HG03457 (cell line): Measurements from ENCODE around the gene TESK1.
"Not testable (repeated sequence)": the region's sequence is repeated elsewhere in the genome, so short reads cannot be mapped to it uniquely, and the experiment has no call there.

Source experiments
- ATAC-seq: cut with Tn5 transposase; IDR thresholded peaks from one replicate; pipeline ENCODE4 v1.9.1; 2021; ENCODE audit warnings: moderate number of reproducible peaks; ENCODE audit not compliant: unreplicated experiment

Gene TESK1

DNA sequence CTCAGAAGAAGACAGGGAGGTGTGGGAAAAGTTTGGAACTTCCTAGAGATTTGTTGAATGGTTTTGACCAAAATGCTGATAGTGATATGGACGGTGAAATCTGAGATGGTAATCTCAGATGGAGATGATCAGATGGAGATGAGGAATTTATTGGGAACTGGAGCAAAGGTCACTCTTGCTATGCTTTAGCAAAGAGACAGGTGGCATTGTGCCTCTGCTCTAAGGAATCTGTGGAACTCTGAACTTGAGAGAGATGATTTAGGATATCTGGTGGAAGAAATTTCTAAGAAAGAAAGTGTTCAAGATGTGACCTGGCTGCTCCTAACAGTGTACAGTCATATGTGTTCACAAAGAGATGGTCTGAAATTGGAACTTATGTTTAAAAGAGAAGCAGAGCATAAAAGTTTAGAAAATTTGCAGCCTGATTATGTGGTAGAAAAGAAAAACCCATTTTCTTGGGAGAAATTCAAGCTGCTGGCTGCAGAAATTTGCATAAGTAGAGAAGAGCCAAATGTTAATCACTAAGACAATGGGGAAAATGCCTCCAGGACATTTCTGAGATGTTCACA lies 25.3 kb upstream of the TESK1 start:
- ATAC-seq, result not testable (repeated sequence)

DNA sequence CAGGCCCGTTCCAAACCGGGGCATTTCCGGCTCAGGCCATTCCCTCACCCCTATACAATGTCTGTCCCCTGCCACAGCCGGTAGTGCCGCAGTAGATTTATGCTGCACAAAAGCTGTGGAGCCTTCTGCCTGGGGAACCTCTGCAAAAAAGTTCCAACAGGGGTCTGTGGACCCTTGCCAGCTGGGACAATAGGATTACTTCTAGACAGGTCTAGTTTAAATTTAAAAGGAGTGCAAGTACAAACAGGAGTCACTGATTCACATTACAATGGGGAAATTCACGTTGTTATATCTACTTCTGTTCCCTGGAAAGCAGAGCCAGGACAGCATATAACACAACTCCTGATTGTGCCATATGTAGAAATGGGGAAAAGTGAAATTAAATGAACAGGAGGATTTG lies 21.5 kb upstream of the TESK1 start:
- ATAC-seq, result not testable (repeated sequence)

DNA sequence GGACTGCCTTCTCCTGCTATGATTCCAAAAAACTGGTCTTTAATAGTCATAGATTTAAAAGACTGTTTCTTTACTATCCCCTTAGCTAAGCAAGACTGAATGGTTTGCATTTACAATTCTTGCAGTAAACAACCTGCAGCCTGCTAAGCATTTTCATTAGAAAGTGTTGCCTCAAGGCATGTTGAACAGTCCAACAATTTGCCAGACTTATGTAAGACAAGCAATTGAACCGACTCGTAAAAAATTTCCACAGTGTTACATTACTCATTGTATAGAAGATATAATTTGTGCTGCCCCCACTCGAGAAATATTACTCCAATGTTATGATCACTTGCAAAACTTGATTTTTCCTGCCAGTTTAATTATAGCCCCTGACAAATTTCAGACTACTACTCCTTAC lies 20.4 kb upstream of the TESK1 start:
- ATAC-seq, result not testable (repeated sequence)

DNA sequence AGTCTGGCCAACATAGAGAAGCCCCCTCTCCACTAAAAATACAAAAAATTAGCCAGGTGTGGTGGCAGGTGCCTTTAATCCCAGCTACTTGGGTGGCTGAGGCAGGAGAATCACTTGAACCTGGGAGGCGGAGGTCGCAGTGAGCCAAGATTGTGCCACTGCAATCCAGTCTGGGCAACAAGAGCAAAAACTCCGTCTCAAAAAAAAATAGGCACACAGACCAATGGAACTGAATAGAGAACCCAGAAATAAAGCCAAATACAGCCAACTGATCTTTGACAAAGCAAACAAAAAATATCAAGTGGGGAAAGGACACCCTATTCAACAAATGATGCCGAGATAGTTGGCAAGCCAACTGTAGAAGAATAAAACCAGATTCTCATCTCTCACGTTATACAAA lies 16.6 kb upstream of the TESK1 start:
- not testable (repeated sequence) for ATAC-seq

DNA sequence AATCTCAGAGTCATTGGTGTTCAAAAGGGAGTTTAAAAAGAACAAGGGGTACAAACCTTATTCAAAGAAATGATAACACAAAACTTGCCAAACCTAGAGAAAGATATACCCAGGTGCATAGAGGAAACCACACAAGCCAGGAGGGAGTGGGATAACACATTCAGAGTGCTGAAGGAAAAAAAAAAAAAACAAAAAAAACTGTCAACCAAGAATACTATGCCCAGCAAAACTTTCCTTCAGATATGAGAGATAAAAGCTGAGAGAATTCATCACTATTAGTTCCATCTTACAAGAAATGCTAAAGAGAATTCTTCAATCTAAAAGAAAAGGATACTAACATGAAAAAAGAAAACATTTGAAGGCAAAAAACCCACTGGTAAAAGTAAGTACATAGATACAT lies 11.5 kb upstream of the TESK1 start:
- no peak for ATAC-seq

DNA sequence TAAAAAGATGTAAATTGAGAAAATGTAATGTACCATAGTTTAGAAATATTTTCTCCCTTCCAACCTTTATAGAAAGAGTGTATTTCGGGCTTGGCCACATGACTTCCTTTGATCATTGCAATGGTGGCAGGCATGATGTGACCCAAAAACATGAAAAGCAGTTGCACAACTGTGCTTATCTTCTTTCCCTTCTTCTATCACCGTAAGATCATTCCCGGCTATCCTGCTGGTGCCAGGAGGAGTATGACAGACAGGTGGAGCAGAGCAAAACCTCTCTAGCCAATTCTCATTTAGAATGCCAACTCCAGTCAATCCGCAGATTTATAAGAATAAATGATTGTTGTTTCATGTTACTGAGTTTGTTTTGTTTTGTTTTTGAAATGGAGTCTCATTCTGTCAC lies 10.6 kb upstream of the TESK1 start:
- no peak for ATAC-seq

DNA sequence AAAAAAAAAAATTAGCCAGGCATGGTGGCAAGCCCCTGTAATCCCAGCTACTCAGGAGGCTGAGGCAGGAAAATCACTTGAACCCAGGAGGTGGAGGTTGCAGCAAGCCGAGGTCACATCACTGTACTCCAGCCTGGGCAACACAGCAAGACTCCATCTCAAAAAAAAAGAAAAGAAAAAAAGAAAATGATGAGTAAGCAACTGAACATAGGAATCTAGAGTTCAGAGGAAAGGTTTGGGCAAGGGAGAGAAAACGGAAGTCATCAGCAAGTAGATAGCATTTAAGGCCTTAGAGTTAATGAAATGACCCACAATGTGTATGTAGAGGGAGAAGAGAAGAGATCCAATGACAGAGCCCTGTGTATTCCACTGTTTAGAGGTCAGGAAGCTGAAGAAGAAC lies 8.2 kb upstream of the TESK1 start:
- not testable (repeated sequence) for ATAC-seq

DNA sequence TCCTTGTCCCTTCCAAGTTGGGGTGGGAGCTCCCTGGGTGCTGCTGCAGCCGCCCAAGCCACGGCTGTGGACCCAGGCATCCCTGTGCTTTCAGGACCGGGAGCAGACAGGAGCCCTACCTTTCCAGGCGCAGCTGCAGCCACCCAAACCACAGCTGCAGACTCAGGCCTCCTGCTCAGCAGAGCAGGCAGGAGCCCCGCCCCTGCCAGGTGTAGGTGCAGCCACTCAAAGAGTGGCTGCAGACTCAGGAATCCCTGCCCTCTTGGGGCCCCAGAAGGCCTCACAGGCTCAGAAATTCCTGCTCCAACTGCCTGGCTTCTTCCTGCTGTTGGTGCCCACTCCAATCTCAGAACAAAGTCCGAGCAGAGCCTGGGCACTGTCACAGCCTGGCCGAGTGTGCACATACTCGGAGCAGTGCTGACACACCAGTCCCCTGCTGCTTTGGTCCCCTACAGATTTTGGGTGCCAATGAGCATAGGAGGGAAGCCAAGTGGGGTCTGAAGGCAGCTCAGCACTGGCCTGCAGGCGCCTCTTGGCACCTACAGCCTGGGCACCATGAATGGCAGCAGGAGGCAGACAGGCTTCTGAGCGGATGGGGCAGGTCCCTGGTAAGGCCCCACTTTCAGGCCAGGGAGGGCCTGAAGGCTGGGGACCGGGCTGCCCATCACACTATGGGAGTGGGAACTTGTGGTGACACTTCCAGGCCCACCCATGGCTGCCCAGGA lies 6.0 kb upstream of the TESK1 start:
- no peak for ATAC-seq

DNA sequence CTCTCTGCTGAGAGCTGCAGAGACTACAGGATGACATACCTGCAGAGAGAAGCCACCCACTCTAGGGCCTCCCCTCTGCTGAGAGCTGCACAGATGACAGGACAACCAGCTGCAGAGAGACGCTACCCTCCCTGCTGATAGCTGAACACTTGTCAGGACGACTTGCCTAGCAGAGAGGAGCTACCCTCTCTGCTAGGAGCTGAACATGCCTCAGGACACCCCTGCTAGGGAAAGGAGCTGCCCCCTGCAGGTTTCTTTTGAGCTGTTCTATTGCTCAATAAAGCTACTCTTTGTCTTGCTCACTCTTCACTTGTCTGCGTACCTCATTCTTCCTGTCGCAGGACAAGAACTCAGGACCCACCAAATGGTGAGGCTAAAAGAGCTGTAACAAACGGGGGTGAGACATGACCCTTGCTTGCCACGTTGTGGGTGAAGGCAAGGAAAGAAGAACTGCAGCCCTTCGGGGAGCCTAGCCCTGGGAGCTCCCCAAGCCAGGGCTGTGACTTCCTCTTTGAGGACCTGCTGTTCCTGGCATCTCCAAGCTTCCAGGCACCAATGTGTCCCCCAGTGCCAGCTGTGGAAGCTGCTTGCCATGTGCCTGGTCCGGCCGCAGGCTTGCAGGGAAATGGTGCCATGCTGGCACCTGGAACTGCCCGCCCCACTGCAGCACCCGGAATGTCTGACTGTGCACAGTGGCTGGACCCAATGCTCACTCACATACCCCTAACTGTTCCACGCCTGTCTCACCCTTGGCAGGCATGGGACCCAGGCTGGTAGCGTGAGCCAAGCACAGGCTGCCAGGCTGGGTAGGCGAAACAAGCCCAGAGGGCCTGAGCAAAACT lies 5.1 kb upstream of the TESK1 start:
- no peak for ATAC-seq

DNA sequence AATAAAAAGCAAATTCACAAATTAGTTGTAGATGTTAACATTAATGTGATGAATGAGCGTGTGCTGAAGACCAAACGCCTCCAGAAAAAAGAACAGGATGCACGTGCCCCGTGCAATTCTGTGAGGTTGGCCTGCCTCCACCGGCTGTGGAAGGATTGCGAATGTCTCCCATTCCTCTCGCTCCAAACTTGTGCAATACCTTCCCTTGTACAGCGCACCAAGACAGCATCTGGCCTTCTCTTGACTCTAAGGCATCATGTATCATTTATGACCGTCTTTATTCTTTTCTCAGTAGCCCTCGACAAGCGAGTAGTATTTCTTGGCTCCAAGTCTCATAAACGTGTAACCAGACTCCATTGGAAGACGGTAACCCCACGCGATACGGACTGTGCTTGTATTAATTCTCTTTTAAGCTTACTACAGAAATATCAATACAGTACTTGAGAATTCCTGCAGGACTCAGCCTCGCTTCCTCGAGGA lies 1.5 kb upstream of the TESK1 start:
- ATAC-seq, result no peak

DNA sequence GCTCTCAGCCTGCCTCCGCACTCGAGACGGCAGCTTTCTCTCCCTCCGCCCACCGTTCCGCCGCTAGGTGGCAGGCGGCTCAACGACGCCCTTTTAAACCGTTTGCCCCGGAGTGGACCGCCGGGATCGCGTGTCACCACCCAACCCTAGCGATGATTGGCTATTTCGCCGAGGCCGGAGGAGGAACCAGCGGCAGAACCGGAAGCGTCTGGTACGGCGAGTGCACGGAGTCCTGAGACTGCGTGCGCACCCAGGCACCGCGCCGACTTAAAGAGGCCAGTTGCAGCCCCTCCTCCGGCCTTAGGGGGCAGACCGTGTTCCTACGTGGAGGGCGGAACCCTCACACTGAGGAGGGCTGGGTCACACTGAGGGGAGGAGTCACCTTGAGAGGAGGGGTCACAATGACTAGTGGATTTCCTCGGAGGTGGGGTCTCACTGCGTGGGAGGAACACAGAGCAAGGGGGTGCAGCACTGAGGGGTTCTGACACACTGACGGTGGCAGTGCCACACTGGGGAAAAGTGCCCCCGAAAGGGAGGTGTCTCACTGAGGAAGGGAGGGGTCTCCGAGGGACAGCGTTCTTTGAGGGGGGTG lies 980 bp upstream of the TESK1 start:
- peak; percentile 73 for ATAC-seq

DNA sequence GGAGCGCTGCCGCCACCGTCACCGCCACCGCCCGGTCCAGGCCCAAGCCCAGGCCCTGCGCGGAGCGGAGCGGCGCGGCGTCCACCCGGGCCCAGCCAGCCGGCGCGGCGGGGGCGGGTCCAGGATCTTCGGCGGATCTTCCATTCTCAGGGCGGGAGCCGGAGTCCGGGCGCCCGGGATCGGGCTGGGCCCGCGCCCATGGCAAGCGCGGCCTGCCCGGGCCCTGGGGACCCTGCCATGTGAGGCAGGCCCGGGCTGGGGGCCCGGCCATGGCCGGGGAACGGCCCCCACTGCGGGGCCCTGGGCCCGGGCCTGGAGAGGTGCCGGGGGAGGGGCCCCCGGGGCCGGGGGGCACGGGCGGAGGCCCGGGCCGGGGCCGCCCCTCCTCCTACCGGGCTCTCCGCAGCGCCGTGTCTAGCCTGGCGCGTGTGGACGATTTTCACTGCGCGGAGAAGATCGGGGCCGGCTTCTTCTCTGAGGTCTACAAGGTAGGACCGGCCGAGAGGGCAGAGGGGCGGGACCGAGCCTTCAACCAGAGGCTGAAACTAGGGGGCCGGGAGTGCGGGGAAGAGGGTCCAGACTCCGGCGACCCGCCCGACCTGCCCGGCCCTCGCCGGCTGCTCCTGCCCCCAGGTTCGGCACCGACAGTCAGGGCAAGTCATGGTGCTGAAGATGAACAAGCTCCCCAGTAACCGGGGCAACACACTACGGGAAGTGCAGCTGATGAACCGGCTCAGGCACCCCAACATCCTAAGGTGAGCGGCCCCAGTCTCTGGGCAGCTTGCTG lies 482 bp downstream of the TESK1 start:
- peak; percentile 7 for ATAC-seq

DNA sequence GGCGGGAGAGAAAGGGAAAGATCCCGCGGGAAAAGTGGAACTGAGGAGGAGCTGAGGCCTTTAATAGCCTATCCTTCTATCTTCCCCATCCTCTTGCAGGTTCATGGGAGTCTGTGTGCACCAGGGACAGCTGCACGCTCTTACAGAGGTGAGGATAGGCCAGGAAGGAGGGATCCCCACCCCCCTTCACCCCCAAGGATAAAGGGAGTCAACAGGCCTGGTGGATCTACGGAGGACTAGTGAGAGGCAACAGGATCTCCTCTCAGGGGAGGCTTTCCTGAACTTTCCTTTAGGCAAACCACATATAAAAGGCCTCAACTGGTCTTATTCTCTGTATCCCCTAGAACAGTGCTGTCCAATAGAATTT lies 1.1 kb downstream of the TESK1 start:
- no peak for ATAC-seq

DNA sequence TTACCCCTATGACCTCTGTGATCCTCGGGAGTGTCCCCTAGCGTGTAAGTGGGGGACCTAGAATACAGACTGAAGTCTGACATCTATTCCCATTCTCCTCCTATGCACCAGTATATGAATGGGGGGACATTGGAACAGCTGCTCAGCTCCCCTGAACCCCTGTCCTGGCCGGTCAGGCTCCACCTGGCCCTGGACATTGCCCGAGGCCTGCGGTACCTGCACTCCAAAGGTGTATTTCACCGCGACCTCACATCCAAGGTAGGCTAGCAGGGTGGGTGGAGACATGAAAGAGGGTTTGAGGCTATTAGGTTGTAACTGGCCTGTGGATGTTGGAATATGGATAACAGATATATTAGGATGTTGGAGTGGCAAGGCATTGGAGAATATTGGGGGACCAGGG lies 1.7 kb downstream of the TESK1 start:
- ATAC-seq, result no peak

DNA sequence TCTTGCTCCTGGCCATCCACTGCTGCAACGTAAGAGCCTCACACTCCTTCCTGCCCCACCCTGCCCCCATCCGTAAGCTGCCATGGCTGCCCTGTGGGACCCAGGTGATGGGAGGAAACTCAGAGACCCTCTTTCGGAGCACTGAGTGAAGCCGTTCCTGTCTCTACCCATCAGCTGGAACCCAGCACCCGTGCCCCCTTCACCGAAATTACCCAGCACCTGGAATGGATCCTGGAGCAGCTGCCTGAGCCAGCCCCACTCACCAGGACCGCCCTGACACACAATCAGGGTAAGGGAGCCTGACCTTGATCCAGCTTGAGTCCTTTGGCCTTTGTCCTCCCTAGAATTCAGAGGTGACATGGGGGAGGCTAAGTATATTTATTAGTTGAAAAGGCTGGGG lies 3.2 kb downstream of the TESK1 start:
- no peak for ATAC-seq

DNA sequence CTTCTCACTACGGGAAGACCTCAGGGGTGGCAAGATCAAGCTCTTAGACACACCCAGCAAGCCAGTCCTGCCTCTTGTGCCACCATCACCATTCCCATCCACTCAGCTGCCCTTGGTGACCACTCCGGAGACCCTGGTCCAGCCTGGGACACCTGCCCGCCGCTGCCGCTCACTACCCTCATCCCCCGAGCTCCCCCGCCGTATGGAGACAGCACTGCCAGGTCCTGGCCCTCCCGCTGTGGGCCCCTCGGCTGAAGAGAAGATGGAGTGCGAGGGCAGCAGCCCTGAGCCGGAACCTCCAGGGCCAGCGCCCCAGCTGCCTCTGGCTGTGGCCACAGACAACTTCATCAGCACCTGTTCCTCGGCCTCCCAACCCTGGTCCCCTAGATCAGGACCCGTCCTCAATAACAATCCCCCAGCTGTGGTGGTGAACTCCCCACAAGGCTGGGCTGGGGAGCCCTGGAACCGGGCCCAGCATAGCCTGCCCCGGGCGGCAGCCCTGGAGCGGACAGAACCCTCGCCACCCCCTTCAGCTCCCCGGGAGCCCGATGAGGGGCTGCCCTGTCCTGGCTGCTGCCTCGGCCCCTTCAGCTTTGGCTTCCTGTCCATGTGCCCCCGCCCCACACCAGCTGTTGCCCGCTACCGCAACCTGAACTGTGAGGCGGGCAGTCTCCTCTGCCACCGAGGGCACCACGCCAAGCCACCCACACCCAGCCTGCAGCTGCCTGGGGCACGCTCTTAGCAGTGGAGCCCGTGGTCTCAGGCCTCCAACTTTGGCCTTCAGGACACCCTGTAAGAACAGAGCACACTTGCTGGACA lies 4.1 kb downstream of the TESK1 start:
- ATAC-seq, result no peak

DNA sequence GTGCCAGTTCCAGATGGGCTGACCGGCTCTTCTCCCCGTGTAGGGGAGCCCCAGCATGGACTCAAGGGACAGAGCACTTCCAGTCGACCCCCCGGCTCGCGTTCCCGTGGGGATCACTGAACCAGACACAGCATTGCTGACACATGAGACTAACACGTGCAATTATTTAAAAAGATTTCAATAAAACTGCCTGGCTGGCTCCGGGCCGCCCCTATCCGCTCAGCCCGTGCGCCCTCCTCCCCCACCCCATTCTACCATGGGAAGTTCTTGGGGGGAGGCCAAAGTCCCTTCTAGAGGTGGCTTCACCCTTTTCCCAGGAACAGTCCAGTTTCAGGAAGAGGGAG lies 4.7 kb downstream of the TESK1 start:
- ATAC-seq, result no peak

DNA sequence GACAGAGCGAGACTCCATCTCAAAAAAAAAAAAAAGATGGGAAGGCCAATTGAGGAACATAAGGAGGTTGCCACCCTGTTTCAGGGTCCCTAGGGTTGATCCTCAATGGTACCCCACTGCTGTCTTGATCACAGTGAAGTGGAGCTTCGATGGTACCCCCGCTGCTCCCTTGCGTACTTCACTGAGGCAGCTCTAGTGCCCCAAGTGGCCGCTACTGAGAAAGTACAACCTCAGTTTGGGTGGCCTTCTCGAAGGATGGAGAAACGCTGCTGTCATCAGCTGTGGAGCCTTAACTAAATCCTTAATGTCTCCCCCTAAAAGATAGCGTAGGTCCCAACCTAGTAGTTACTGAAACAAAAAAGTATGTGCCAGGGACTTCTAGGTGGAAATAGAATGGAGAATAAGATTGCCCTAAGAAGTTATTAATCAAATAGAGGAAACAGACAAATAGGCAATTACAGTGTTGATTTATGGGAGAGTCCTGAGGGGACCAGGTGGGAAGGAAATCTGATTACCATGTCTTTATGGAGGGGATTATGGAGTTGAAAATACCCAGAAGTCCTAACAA lies 6.3 kb downstream of the TESK1 start:
- ATAC-seq, result no peak

DNA sequence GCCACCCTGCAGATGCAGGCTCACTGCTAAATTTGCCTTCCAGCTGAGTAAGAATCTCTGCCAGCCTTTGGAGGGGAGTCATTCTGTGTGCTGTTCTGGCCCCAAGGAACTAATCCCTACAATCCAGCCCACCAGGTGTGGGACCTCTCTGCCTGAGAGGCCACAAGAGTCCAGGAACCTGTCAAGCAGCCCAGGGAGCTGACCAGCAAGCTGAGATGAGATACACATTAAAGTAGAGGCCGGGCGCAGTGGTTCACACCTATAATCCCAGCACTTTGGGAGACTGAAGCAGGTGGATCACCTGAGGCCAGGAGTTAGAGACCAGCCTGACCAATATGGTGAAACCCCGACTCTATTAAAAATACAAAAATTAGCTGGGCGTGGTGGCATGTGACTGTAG lies 7.0 kb downstream of the TESK1 start:
- not testable (repeated sequence) for ATAC-seq

DNA sequence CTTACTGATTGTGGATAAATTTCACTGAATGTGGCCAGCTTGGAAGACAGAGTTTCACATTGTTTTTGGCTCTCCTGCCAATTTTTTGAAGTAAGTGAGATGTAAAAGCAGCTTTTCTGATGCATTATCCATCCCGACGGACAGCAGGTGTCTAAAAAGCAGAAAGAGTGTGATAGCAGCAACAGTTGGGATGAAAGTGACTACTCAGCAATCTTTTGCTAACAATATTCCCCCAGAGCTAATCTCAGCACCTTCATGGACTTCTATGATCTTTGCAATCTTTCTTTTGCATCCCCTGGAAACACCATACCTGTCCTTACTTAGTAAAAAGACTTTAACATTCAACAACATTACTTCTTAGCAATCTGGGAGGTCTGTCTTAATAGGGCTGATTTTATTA lies 7.8 kb downstream of the TESK1 start:
- ATAC-seq, result no peak
